IMR-90 (cell line): Measurements from ENCODE around the gene RNGTT. TPM values are rescaled to one million over a fixed set of nuclear protein-coding genes. Genes with fewer than 3 reads are reported as not detected.

ENCODE experiments used
- ATAC-seq: fragments of 200-7000 bp; cut with Tn5 transposase; 2 replicates; pipeline ENCODE4 v1.9.1; 2020; ENCODE audit warnings: low read depth, mild to moderate bottlenecking, moderate library complexity
- BruUV-seq: library from RNA; stranded (reverse); fragments of 400-500 nt; replicated peaks from 2 replicates; lab custom pipeline; 2021; lab: Mats Ljungman, UMichigan
- CTCF ChIA-PET: fragments of 300-600 bp; formaldehyde crosslinking; extraction: SDS; loops from one replicate; lab custom pipeline; 2021; ENCODE audit warnings: antibody characterized with exemption; lab: Yijun Ruan, JAX
- POLR2A ChIA-PET: fragments of 300-600 bp; sonication (Branson Sonifier 250); formaldehyde crosslinking; loops from one replicate; lab custom pipeline; 2022; ENCODE audit warnings: antibody characterized with exemption; ENCODE audit not compliant: unreplicated experiment; lab: Charles Lee
- DNase-seq: peaks from one replicate; pipeline ENCODE4 v3.0.0; 2013
- H2AFZ ChIP-seq: replicated peaks from 2 replicates; pipeline ENCODE3; 2013; ENCODE audit warnings: low read length, mild to moderate bottlenecking; ENCODE audit not compliant: poor library complexity
- H2AK5ac ChIP-seq: 2 replicates; pipeline ENCODE4 v1.6.1; 2013; ENCODE audit warnings: low read depth, low read length, inconsistent platforms
- H2AK9ac ChIP-seq: replicated peaks from 2 replicates; pipeline ENCODE3; 2013; ENCODE audit warnings: mild to moderate bottlenecking, low read depth, low read length, moderate library complexity; ENCODE audit not compliant: poor library complexity
- H2BK120ac ChIP-seq: 2 replicates; pipeline ENCODE4 v1.6.1; 2013; ENCODE audit warnings: low read depth, low read length, inconsistent platforms
- H2BK15ac ChIP-seq: 3 replicates; pipeline ENCODE4 v1.6.1; 2013; ENCODE audit warnings: low read depth, low read length, inconsistent platforms
- H2BK20ac ChIP-seq: 2 replicates; pipeline ENCODE4 v1.6.1; 2013; ENCODE audit warnings: low read depth, mild to moderate bottlenecking, inconsistent platforms, low read length, moderate library complexity
- H2BK5ac ChIP-seq: 2 replicates; pipeline ENCODE4 v1.6.1; 2013; ENCODE audit warnings: mild to moderate bottlenecking, low read depth, low read length, inconsistent platforms; ENCODE audit not compliant: poor library complexity, severe bottlenecking
- H3K14ac ChIP-seq: replicated peaks from 2 replicates; pipeline ENCODE4 v1.6.1; 2013; ENCODE audit warnings: low read depth, low read length, inconsistent platforms
- H3K18ac ChIP-seq: 2 replicates; pipeline ENCODE4 v1.6.1; 2013; ENCODE audit warnings: low read depth, low read length, control low read depth
- H3K23ac ChIP-seq: 2 replicates; pipeline ENCODE4 v1.6.1; 2013; ENCODE audit warnings: low read depth, low read length, inconsistent platforms
- H3K27ac ChIP-seq: 2 replicates; pipeline ENCODE4 v1.5.1; 2013; ENCODE audit warnings: mild to moderate bottlenecking, control low read depth, low read length; ENCODE audit not compliant: insufficient read depth
- H3K27me3 ChIP-seq: 2 replicates; pipeline ENCODE4 v1.6.1; 2013; ENCODE audit warnings: low read length; ENCODE audit not compliant: control insufficient read depth, insufficient read depth
- H3K36me3 ChIP-seq: 2 replicates; pipeline ENCODE4 v1.6.1; 2013; ENCODE audit warnings: low read length, mixed read lengths; ENCODE audit not compliant: control insufficient read depth, insufficient read depth
- H3K4ac ChIP-seq: 2 replicates; pipeline ENCODE4 v1.6.1; 2013; ENCODE audit warnings: low read depth, low read length, inconsistent platforms
- H3K4me1 ChIP-seq: 2 replicates; pipeline ENCODE4 v1.6.1; 2013; ENCODE audit warnings: low read length, mixed read lengths; ENCODE audit not compliant: control insufficient read depth, insufficient read depth
- H3K4me2 ChIP-seq: 2 replicates; pipeline ENCODE4 v1.6.1; 2013; ENCODE audit warnings: low read depth, mild to moderate bottlenecking, control low read depth, low read length, moderate library complexity
- H3K4me3 ChIP-seq: 2 replicates; pipeline ENCODE4 v1.5.1; 2013; ENCODE audit warnings: low read depth, mild to moderate bottlenecking, control low read depth, low read length, moderate library complexity; ENCODE audit not compliant: insufficient read depth
- H3K56ac ChIP-seq: 2 replicates; pipeline ENCODE4 v1.6.1; 2013; ENCODE audit warnings: low read length, inconsistent platforms; ENCODE audit not compliant: insufficient read depth; ENCODE audit errors: extremely low read depth
- H3K79me1 ChIP-seq, 2 experiments: 2 replicates each; pipeline ENCODE4 v1.6.1; 2013; ENCODE audit warnings: low read length in 2 of 2, inconsistent platforms in 1 of 2, low read depth in 1 of 2
- H3K9ac ChIP-seq: 2 replicates; pipeline ENCODE4 v1.6.1; 2013; ENCODE audit warnings: low read depth, low read length, control low read depth
- H3K9me1 ChIP-seq: 2 replicates; pipeline ENCODE4 v1.6.1; 2013; ENCODE audit warnings: low read length, inconsistent platforms; ENCODE audit not compliant: insufficient read depth
- H3K9me3 ChIP-seq: 2 replicates; pipeline ENCODE4 v1.6.1; 2013; ENCODE audit warnings: low read length; ENCODE audit not compliant: control insufficient read depth, insufficient read depth
- H4K20me1 ChIP-seq: 2 replicates; pipeline ENCODE4 v1.6.1; 2013; ENCODE audit warnings: low read length, inconsistent platforms; ENCODE audit not compliant: insufficient read depth
- H4K5ac ChIP-seq: 2 replicates; pipeline ENCODE4 v1.6.1; 2013; ENCODE audit warnings: mild to moderate bottlenecking, low read depth, low read length, control low read depth
- H4K8ac ChIP-seq, 2 experiments: 2 replicates each; pipeline ENCODE4 v1.6.1; 2013; ENCODE audit warnings: low read depth in 2 of 2, low read length in 2 of 2, control low read depth in 1 of 2, inconsistent platforms in 1 of 2
- H4K91ac ChIP-seq: 2 replicates; pipeline ENCODE4 v1.6.1; 2013; ENCODE audit warnings: low read depth, low read length, inconsistent platforms; ENCODE audit not compliant: insufficient read depth
- BHLHE40 ChIP-seq: fragments of 150-350 bp; IDR thresholded peaks from 2 replicates; pipeline ENCODE4 v1.6.1; 2016; ENCODE audit warnings: mild to moderate bottlenecking, low read depth, low read length
- CEBPB ChIP-seq: IDR thresholded peaks from 2 replicates; pipeline ENCODE4 v1.6.1; 2012; ENCODE audit warnings: low read depth, low read length, improper control_type of control experiment
- MAFK ChIP-seq: IDR thresholded peaks from 2 replicates; pipeline ENCODE4 v1.6.1; 2012; ENCODE audit warnings: low read depth, low read length, improper control_type of control experiment
- NFE2L2 ChIP-seq: fragments of 150-350 bp; IDR thresholded peaks from 2 replicates; pipeline ENCODE4 v1.6.1; 2016; ENCODE audit warnings: low read depth, mild to moderate bottlenecking, low read length
- POLR2A ChIP-seq: IDR thresholded peaks from 2 replicates; pipeline ENCODE4 v1.6.1; 2012; ENCODE audit warnings: mild to moderate bottlenecking, low read depth, low read length
- RAD21 ChIP-seq: IDR thresholded peaks from 2 replicates; pipeline ENCODE4 v1.6.1; 2012; ENCODE audit warnings: low read length, improper control_type of control experiment
- RCOR1 ChIP-seq: IDR thresholded peaks from 2 replicates; pipeline ENCODE4 v1.6.1; 2012; ENCODE audit warnings: mild to moderate bottlenecking, low read length, improper control_type of control experiment; ENCODE audit not compliant: insufficient replicate concordance
- RFX5 ChIP-seq: IDR thresholded peaks from 2 replicates; pipeline ENCODE4 v1.8.0; 2012; ENCODE audit warnings: low read depth, mild to moderate bottlenecking, low read length, moderate library complexity
- SMC3 ChIP-seq: fragments of 150-350 bp; IDR thresholded peaks from 2 replicates; pipeline ENCODE4 v1.6.1; 2016; ENCODE audit warnings: low read depth, mild to moderate bottlenecking, antibody characterized with exemption, low read length, moderate library complexity
- WGBS, 2 experiments: methylation state at CpG; one replicate each; pipeline versions ENCODE4 v1.1.5 to v1.1.7; 2013; ENCODE audit warnings: missing lambda C conversion rate in 2 of 2; ENCODE audit not compliant: insufficient read length in 1 of 2; ENCODE audit errors: extremely low coverage in 2 of 2; 5-methylcytosine and 5-hydroxymethylcytosine counted together
- dilution Hi-C: fragments of 300-500 bp; cut with HindIII; formaldehyde crosslinking; loops from one replicate; pipeline ENCODE4 v1.14.3; 2018; ENCODE audit warnings: low sequenced_read_pairs; ENCODE audit not compliant: unreplicated experiment
- in situ Hi-C: fragments of 300-500 bp; cut with MboI; formaldehyde crosslinking; loops from 3 replicates; pipeline ENCODE4 v1.14.3; 2019; ENCODE audit warnings: low sequenced_read_pairs, inconsistent platforms, mixed read lengths
- intact Hi-C: fragments of 100-400 bp; cut with micrococcal nuclease; formaldehyde crosslinking; loops from 2 replicates; pipeline ENCODE4 v1.10.0; 2022
- polyA plus RNA-seq, 3 experiments: library from polyadenylated mRNA; depleted of rRNA; stranded (reverse); fragments of >200 nt; gene quantifications; 2 replicates each; pipeline ENCODE4 v1.2.3, GENCODE V29; 2012; ENCODE audit warnings: low replicate concordance in 1 of 3
- total RNA-seq: library from RNA; depleted of rRNA; stranded (reverse); fragments of >200 nt; gene quantifications from 2 replicates; pipeline ENCODE4 v1.2.3, GENCODE V29; 2012
- TF ChIP-seq, protein P1 (sequence below): fragments of 150-350 bp; IDR thresholded peaks from 2 replicates; pipeline ENCODE4 v1.6.1; 2017; ENCODE audit warnings: mild to moderate bottlenecking, antibody characterized with exemption, low read length, low read depth

Gene RNGTT
- total and polyA plus RNA-seq, 2 of the 4 experiments (the other 2 are of a cell fraction), result 5.4 to 21.7 TPM

DNA sequence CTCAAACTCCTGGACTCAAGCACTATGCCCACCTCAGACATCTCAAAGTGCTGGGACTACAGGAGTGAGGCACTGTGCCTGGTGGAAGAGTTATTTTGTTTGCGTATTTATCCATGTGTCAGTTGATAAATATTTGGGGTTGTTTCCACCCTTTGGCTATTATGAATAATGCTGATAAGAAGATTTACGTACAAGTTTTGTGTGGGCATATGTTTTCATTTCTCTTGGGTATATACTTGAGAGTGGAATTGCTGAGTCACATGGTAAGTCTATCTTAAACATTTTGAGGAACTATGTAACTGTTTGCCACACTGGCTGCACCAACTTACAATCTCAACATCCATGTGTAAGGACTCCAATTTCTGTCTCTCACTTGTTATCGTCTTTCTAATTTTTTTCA, 200.3 kb downstream of the RNGTT start:
- ATAC-seq (peak; percentile 37), DNase-seq (peak; percentile 43)
- H3K18ac ChIP-seq, result no peak overlapping the region
- H2BK15ac ChIP-seq, result no peak overlapping the region
- H2BK20ac ChIP-seq, result no peak overlapping the region
- H4K20me1 ChIP-seq, result no peaks in the 10 kb centered on the region; the same call in 1 of the 2 replicates
- no peak overlapping the region for H4K5ac ChIP-seq
- no peaks in the 10 kb centered on the region for H3K27me3 ChIP-seq
- no peak overlapping the region for H3K4me2 ChIP-seq
- H3K14ac ChIP-seq, result no peak overlapping the region
- in situ Hi-C loops, result no loop called here
- no peak overlapping the region for H3K4ac ChIP-seq
- H2BK120ac ChIP-seq, result no peak overlapping the region
- no peak overlapping the region for H3K56ac ChIP-seq
- H3K23ac ChIP-seq, result no peak overlapping the region
- no TSS peak for BruUV-seq
- no peak overlapping the region for H2AK9ac ChIP-seq
- no peak overlapping the region for H3K9ac ChIP-seq
- dilution Hi-C loops, result no loop called here
- H2BK5ac ChIP-seq, result no peak overlapping the region
- ChIA-PET CTCF (no interaction called here), POLR2A (no interaction called here)
- H3K9me3 ChIP-seq, result no peaks in the 10 kb centered on the region
- H3K27ac ChIP-seq, result no peak overlapping the region
- H3K4me3 ChIP-seq, result no peak overlapping the region
- no peaks in the 10 kb centered on the region for H3K79me1 ChIP-seq
- H2AK5ac ChIP-seq, result no peak overlapping the region
- peaks cover 3% of the 10 kb centered on the region; the same call in 1 of the 2 replicates for H3K4me1 ChIP-seq
- TF ChIP-seq BHLHE40 (no peak), RFX5 (no peak), RAD21 (no peak), POLR2A (no peak), SMC3 (no peak), NFE2L2 (peak; percentile 77), CEBPB (no peak), MAFK (peak; percentile 54), RCOR1 (no peak)
- TF ChIP-seq, protein P1, sequence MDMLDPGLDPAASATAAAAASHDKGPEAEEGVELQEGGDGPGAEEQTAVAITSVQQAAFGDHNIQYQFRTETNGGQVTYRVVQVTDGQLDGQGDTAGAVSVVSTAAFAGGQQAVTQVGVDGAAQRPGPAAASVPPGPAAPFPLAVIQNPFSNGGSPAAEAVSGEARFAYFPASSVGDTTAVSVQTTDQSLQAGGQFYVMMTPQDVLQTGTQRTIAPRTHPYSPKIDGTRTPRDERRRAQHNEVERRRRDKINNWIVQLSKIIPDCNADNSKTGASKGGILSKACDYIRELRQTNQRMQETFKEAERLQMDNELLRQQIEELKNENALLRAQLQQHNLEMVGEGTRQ, result no peak
- no peaks in the 10 kb centered on the region for H3K36me3 ChIP-seq
- H3K9me1 ChIP-seq, result no peaks in the 10 kb centered on the region
- H4K91ac ChIP-seq, result no peak overlapping the region
- H4K8ac ChIP-seq, result no peak overlapping the region
- no CpG with 5 or more reads among the region's 3 CpGs for WGBS, 2 experiments
- intact Hi-C loops, result no loop called here
- no peak overlapping the region for H2AFZ ChIP-seq
